Thoracic aorta (tissue), 2 donors: Measurements from ENCODE around the gene NPNT. TPM values are rescaled to one million over a fixed set of nuclear protein-coding genes. Genes with fewer than 3 reads are reported as not detected.

ENCODE experiments used
- ATAC-seq: fragments of 150-250 bp; one replicate; pipeline ENCODE4 v1.8.0; 2017; ENCODE audit warnings: low read depth; ENCODE audit not compliant: insufficient number of reproducible peaks, low FRiP score
- DNase-seq: peaks from one replicate; pipeline ENCODE4 v3.0.0-alpha.2; 2020; ENCODE audit warnings: low spot score
- H3K27ac ChIP-seq, 2 donors: fragments of 200-600 bp; sonication (generic); 1 replicate in 1 of 2; 2 replicates in 1 of 2; pipeline ENCODE4 v1.5.1; 2016; ENCODE audit warnings: mild to moderate bottlenecking in 2 of 2, moderate library complexity in 2 of 2
- H3K27me3 ChIP-seq: fragments of 200-600 bp; sonication (generic); replicated peaks from 2 replicates; pipeline ENCODE4 v1.6.0; 2016; ENCODE audit warnings: mild to moderate bottlenecking; ENCODE audit not compliant: insufficient read depth
- H3K36me3 ChIP-seq: fragments of 200-600 bp; sonication (generic); one replicate; pipeline ENCODE4 v1.5.1; 2016
- H3K4me1 ChIP-seq, 2 donors: fragments of 200-600 bp; sonication (generic); 1 replicate in 1 of 2; 2 replicates in 1 of 2; pipeline versions ENCODE4 v1.5.1 to v1.6.0; 2016; ENCODE audit warnings: low read depth in 2 of 2, mild to moderate bottlenecking in 1 of 2; ENCODE audit not compliant: control insufficient read depth in 1 of 2
- H3K4me3 ChIP-seq: fragments of 200-600 bp; sonication (generic); 2 replicates; pipeline ENCODE4 v1.5.1; 2016; ENCODE audit warnings: mild to moderate bottlenecking
- H3K9me3 ChIP-seq: fragments of 200-600 bp; sonication (generic); 2 replicates; pipeline ENCODE4 v1.5.1; 2016
- CTCF ChIP-seq: fragments of 200-600 bp; sonication (generic); IDR thresholded peaks from one replicate; pipeline ENCODE4 v1.5.1; 2019; ENCODE audit warnings: antibody characterized with exemption
- total RNA-seq, 2 donors: library from RNA; depleted of rRNA; stranded (reverse); fragments of >200 nt; gene quantifications; one replicate each; pipeline versions ENCODE4 v1.1.0 to v1.2.3, GENCODE V29; 2016

The NPNT gene
- total RNA-seq, 2 donors from 2014 or later = 167 to 240 TPM

GRCh38 chr4:105967058-105967658, 71.9 kb downstream of the NPNT start:
- H3K4me3 ChIP-seq = no peak overlapping the region
- TF ChIP-seq CTCF = no peak

GRCh38 chr4:105969575-105969974, 74.3 kb downstream of the NPNT start:
- no peak for TF ChIP-seq CTCF
- Histone ChIP-seq H3K27ac (no peak overlapping the region), H3K36me3 (no peaks in the 10 kb centered on the region), H3K27me3 (no peaks in the 10 kb centered on the region), H3K9me3 (no peaks in the 10 kb centered on the region), H3K4me1 (peaks cover 6 to 20% of the 10 kb centered on the region in 2 donors), H3K4me3 (no peak overlapping the region)
- ATAC-seq (no peak), DNase-seq (no peak)

More at GRCh38 chr4:105967058-105967658, 71.9 kb downstream of the NPNT start:
- H3K4me1 ChIP-seq = peaks cover 6 to 20% of the 10 kb centered on the region in 2 donors
- DNase-seq (no peak), ATAC-seq (no peak)
- H3K27ac ChIP-seq = peak overlapping the region; percentile 22 to 50
- no peaks in the 10 kb centered on the region for H3K27me3 ChIP-seq
- H3K9me3 ChIP-seq = no peaks in the 10 kb centered on the region
- H3K36me3 ChIP-seq = no peaks in the 10 kb centered on the region

GRCh38 chr4:105970371-105970770, 75.1 kb downstream of the NPNT start:
- no peaks in the 10 kb centered on the region for H3K27me3 ChIP-seq
- H3K36me3 ChIP-seq = no peaks in the 10 kb centered on the region
- peaks cover 6 to 19% of the 10 kb centered on the region in 2 donors for H3K4me1 ChIP-seq
- no peaks in the 10 kb centered on the region for H3K9me3 ChIP-seq
- ATAC-seq (no peak), DNase-seq (no peak)
- no peak overlapping the region for H3K27ac ChIP-seq
- no peak overlapping the region for H3K4me3 ChIP-seq
- no peak for TF ChIP-seq CTCF

GRCh38 chr4:105971036-105971435, 75.8 kb downstream of the NPNT start:
- H3K9me3 ChIP-seq = no peaks in the 10 kb centered on the region
- H3K27me3 ChIP-seq = no peaks in the 10 kb centered on the region
- H3K4me3 ChIP-seq = no peak overlapping the region
- no peaks in the 10 kb centered on the region for H3K36me3 ChIP-seq
- no peak for DNase-seq
- no peak for TF ChIP-seq CTCF
- ATAC-seq = no peak
- no peak overlapping the region for H3K27ac ChIP-seq
- H3K4me1 ChIP-seq = peaks cover 6 to 13% of the 10 kb centered on the region in 2 donors

GRCh38 chr4:105972946-105973621, 77.8 kb downstream of the NPNT start:
- Histone ChIP-seq H3K27me3 (no peaks in the 10 kb centered on the region), H3K36me3 (no peaks in the 10 kb centered on the region), H3K4me3 (no peak overlapping the region), H3K9me3 (no peaks in the 10 kb centered on the region), H3K27ac (no peak overlapping the region), H3K4me1 (peaks cover 0 to 10% of the 10 kb centered on the region in 2 donors)
- DNase-seq = no peak
- TF ChIP-seq CTCF = no peak
- ATAC-seq = no peak
